CD4-positive, CD25-positive, alpha-beta regulatory T cell (primary cell): ENCODE data around the gene RAD51AP2. TPM values are rescaled to one million over a fixed set of nuclear protein-coding genes. Genes with fewer than 3 reads are reported as not detected.
A peak's percentile ranks its signal among the peaks of the same experiment; 100 is the strongest.
"Not testable (repeated sequence)": the region's sequence is repeated elsewhere in the genome, so short reads cannot be mapped to it uniquely, and the experiment has no call there.

Experiments used
- ATAC-seq, 2 donors: fragments of 150-1000 bp; cut with Tn5 transposase; one replicate each; pipeline ENCODE4 v1.10.0; 2021; ENCODE audit warnings: low read depth in 2 of 2, moderate number of reproducible peaks in 2 of 2, moderate library complexity in 1 of 2
- DNase-seq, 3 donors: peaks; one replicate each; pipeline versions ENCODE4 v3.0.0 to v3.0.0-alpha.2; 2012 to 2022; ENCODE audit warnings: mixed read lengths in 1 of 3
- H3K27ac ChIP-seq: one replicate; pipeline ENCODE4 v1.7.0; 2013; ENCODE audit warnings: mild to moderate bottlenecking, low read length; ENCODE audit not compliant: insufficient read depth, poor library complexity, severe bottlenecking
- H3K27me3 ChIP-seq: one replicate; pipeline ENCODE4 v1.7.0; 2013; ENCODE audit warnings: low read length; ENCODE audit not compliant: control insufficient read depth, insufficient read depth
- H3K36me3 ChIP-seq: one replicate; pipeline ENCODE4 v1.7.0; 2013; ENCODE audit warnings: mild to moderate bottlenecking, low read length, moderate library complexity; ENCODE audit not compliant: control insufficient read depth, insufficient read depth
- H3K4me1 ChIP-seq: 2 replicates; pipeline ENCODE4 v1.7.0; 2013; ENCODE audit warnings: mild to moderate bottlenecking, low read length; ENCODE audit not compliant: insufficient read depth, control insufficient read depth, poor library complexity, severe bottlenecking
- H3K4me3 ChIP-seq: one replicate; pipeline ENCODE4 v1.7.0; 2013; ENCODE audit warnings: low read depth, mild to moderate bottlenecking, low read length, moderate library complexity
- H3K9me3 ChIP-seq, 2 experiments: 1 replicate in 1 of 2; 2 replicates in 1 of 2; pipeline ENCODE4 v1.7.0; 2013; ENCODE audit warnings: low read length in 2 of 2, mild to moderate bottlenecking in 1 of 2, moderate library complexity in 1 of 2; ENCODE audit not compliant: control insufficient read depth in 2 of 2
- H3K27ac Mint-ChIP-seq, 3 donors: one replicate each; pipeline ENCODE4 v1.8.0; 2020 to 2022; ENCODE audit warnings: mild to moderate bottlenecking in 3 of 3, mixed read lengths in 3 of 3, moderate library complexity in 2 of 3
- H3K27me3 Mint-ChIP-seq: one replicate; pipeline ENCODE4 v1.8.0; 2022; ENCODE audit warnings: mild to moderate bottlenecking, mixed read lengths
- H3K36me3 Mint-ChIP-seq: one replicate; pipeline ENCODE4 v1.8.0; 2020; ENCODE audit warnings: mixed read lengths
- H3K4me1 Mint-ChIP-seq, 4 donors: one replicate each; pipeline ENCODE4 v1.8.0; 2020 to 2022; ENCODE audit warnings: mixed read lengths in 4 of 4, mild to moderate bottlenecking in 1 of 4
- H3K4me3 Mint-ChIP-seq, 4 donors: one replicate each; pipeline ENCODE4 v1.8.0; 2020 to 2022; ENCODE audit warnings: mild to moderate bottlenecking in 4 of 4, mixed read lengths in 4 of 4, moderate library complexity in 3 of 4
- H3K9me3 Mint-ChIP-seq, 7 donors: one replicate each; pipeline ENCODE4 v1.8.0; 2020 to 2022; ENCODE audit warnings: mixed read lengths in 7 of 7, mild to moderate bottlenecking in 3 of 7, moderate library complexity in 2 of 7
- polyA plus RNA-seq, 4 donors: library from polyadenylated mRNA; unstranded; fragments of 300-500 nt; fragmentation: Illumina TruSeq; gene quantifications; one replicate each; pipeline ENCODE4 v1.2.3, GENCODE V29; 2021
- total RNA-seq: library from RNA; stranded (reverse); gene quantifications from one replicate; pipeline ENCODE4 v1.2.3, GENCODE V29; 2022

Gene RAD51AP2
- not detected for total RNA-seq
- not detected for polyA plus RNA-seq

DNA sequence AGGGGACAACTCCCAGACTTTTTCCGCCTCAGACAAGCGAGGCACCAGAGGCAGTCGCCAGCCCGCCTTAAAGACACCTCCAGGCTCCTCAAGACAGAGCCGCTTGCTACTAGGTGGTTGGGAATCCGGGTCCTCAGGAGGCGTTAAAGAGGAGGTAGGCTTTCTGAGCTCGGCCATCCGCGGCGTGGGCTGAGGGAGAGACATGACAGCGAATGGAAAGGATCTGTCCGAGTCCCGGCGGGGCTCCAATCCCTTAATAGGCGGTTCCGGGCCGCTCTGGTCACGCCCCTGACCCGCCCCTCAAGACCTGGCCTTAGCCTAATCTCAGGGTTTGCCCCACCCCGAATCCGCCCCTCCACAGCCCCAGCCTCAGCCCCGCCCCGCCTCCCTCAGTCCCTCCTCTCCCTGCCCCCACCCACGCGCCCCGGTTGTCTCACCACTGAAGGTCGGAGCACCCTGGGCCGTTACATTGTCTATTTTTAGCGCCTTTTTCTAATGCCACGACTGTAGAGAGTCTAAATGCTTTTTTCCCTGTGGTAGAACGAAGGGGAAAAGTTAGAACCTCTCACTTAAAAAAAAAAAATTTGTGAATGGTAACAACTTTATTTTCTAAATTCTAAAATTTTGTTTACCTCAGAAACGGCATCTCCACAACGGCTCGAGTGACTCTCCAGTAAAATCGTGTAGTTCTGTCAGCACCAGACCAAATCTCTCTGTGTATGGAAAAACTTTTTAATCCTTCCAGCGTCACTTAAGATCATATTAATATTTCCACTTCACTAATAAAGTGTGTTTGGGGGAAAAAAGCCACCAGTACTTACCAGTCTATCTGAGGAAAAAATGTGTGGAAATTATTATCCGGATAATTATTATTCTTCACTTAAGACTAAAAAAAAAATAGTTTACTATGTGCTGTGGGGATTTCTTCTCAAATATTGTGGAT is at the start of gene RAD51AP2:
RAD51AP2 (minus strand) TSS at position 229 of the 943 bp plus-strand sequence; CDS start at position 204, 25 bp downstream.
- H3K4me3 ChIP-seq = no peak within 1 kb of the TSS
- no peaks in the 10 kb centered on the region for H3K36me3 ChIP-seq
- no peak within 1 kb of the TSS for H3K27ac Mint-ChIP-seq
- ATAC-seq = no peak
- no peak within 1 kb of the TSS for H3K27ac ChIP-seq
- no peaks in the 10 kb centered on the region for H3K4me1 ChIP-seq
- no peaks in the 10 kb centered on the region for H3K9me3 ChIP-seq
- peaks cover 0 to 5% (median 0%) of the 10 kb centered on the region in 7 donors for H3K9me3 Mint-ChIP-seq
- peaks cover 0 to 2% (median 0%) of the 10 kb centered on the region in 4 donors for H3K4me1 Mint-ChIP-seq
- H3K4me3 Mint-ChIP-seq = no peak within 1 kb of the TSS
- peaks cover 3% of the 10 kb centered on the region for H3K27me3 ChIP-seq
- peak in 1 of 3 donors; percentile 7 for DNase-seq
- H3K36me3 Mint-ChIP-seq = no peaks in the 10 kb centered on the region
- H3K27me3 Mint-ChIP-seq = peaks cover 19% of the 10 kb centered on the region

DNA sequence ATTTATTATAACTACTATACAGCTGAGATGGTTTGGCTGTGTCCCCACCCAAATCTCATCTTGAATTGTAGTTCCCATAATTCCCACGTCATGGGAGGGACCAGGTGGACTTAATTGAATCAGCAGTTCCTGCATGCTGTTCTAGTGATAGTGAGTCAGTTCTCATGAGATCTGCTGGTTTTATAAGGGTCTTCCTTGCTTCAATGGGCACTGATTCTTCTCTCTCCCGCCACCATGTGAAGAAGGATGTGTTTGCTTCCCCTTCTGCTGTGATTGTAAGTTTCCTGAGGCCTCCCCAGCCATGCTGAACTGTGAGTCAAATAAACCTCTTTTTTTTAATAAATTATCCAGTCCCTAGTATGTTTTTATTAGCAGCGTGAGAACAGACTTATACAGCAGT is 47.5 kb upstream of the RAD51AP2 start:
- not testable (repeated sequence) for DNase-seq, H3K27ac Mint-ChIP-seq, H3K27me3 Mint-ChIP-seq, ATAC-seq, H3K4me1 Mint-ChIP-seq, H3K36me3 Mint-ChIP-seq, H3K36me3 ChIP-seq, H3K27ac ChIP-seq, H3K9me3 ChIP-seq, H3K4me3 ChIP-seq, H3K4me3 Mint-ChIP-seq, H3K27me3 ChIP-seq, H3K9me3 Mint-ChIP-seq, H3K4me1 ChIP-seq

DNA sequence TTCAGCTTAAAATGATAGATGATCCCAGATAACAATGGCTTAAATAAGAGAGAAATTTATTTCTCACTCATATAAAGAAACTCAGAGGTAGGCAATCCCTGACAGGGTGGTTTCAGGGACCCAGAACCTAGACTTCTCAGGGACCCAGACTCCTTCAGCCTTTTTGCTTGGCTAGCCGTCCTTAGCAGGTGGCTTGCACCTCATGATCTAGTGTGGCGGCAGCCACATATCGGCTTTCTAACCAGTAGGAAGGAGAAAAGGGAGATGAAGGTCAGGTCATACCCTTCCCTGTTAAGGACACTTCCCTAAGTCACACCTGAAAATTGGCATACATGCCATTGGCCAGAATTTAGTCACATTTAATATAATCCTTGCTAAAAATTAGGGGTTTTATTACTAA is 40.6 kb upstream of the RAD51AP2 start:
- no peak for DNase-seq
- Mint-ChIP-seq H3K4me1 (no peaks in the 10 kb centered on the region), H3K4me3 (no peak overlapping the region), H3K9me3 (no peaks in the 10 kb centered on the region), H3K27me3 (peaks cover 10% of the 10 kb centered on the region), H3K27ac (no peak overlapping the region), H3K36me3 (no peaks in the 10 kb centered on the region)
- Histone ChIP-seq H3K4me3 (no peak overlapping the region), H3K36me3 (no peaks in the 10 kb centered on the region), H3K27me3 (no peaks in the 10 kb centered on the region), H3K27ac (no peak overlapping the region), H3K9me3 (no peaks in the 10 kb centered on the region), H3K4me1 (no peaks in the 10 kb centered on the region)
- no peak for ATAC-seq

DNA sequence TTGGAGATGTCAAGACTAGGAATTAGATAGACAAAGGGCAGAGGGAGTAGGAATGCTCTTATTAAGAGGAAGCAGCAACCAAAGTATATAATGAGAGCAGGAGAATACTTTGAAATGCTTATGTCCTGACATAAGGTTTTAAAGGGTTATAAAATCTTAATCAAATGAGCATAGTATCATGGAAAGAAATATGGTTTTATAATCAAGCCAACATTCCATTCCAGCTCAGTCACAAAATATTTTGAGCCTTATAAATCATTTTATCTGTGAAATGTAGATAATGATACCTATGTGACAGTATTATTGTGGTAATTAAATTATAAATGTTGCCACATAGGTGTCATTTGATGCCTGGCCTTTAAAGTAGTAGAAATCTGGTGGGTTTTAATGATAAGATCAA is 39.8 kb upstream of the RAD51AP2 start:
- Mint-ChIP-seq H3K27me3 (peaks cover 11% of the 10 kb centered on the region), H3K4me1 (no peaks in the 10 kb centered on the region), H3K36me3 (no peaks in the 10 kb centered on the region), H3K9me3 (no peaks in the 10 kb centered on the region), H3K4me3 (no peak overlapping the region), H3K27ac (no peak overlapping the region)
- no peak overlapping the region for H3K4me3 ChIP-seq
- ATAC-seq (no peak), DNase-seq (no peak)
- no peaks in the 10 kb centered on the region for H3K9me3 ChIP-seq
- H3K36me3 ChIP-seq = no peaks in the 10 kb centered on the region
- no peak overlapping the region for H3K27ac ChIP-seq
- no peaks in the 10 kb centered on the region for H3K4me1 ChIP-seq
- H3K27me3 ChIP-seq = no peaks in the 10 kb centered on the region

DNA sequence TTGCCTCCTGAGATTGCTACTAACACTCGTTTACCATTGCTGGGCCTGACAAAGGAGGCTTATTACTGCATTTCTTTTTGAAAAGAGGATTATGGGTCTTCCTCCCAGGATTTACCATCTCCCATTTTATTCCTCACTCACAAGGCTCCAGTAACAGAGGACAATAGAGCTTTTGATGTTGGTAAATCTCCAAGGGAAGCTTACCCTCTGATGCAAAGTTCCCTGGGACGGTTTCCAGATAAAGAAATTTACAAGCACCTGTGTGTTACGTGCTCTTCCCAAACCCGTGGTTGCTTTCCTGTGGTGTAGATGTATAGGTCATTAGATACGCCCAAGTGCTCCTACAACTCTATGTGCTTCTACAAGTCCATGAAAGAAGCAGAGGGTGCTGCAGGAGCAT is 39.4 kb upstream of the RAD51AP2 start:
- no peak overlapping the region for H3K27ac ChIP-seq
- Mint-ChIP-seq H3K4me3 (no peak overlapping the region), H3K36me3 (no peaks in the 10 kb centered on the region), H3K9me3 (no peaks in the 10 kb centered on the region), H3K27me3 (peaks cover 11% of the 10 kb centered on the region), H3K27ac (no peak overlapping the region), H3K4me1 (no peaks in the 10 kb centered on the region)
- ATAC-seq = no peak
- H3K27me3 ChIP-seq = no peaks in the 10 kb centered on the region
- no peak overlapping the region for H3K4me3 ChIP-seq
- no peaks in the 10 kb centered on the region for H3K36me3 ChIP-seq
- H3K9me3 ChIP-seq = no peaks in the 10 kb centered on the region
- H3K4me1 ChIP-seq = no peaks in the 10 kb centered on the region
- DNase-seq = no peak

DNA sequence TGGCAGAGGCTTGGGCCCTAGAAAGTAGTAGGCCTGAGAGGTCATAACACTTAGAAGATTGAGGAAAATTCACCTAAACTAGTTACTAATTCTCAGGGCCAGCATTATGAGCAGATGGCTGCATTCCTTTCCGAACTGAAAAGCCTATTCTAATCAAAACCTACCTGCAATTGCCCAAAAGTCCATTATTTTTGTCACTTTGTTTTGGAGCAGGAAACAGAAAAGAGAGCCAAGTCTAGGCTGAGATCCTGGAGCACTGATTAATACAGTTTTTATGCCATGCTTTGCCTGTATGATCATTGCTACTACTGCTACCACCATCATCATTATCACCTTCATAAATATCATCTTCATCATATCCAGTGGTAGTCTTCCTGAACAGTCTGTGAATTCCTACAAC is 36.9 kb upstream of the RAD51AP2 start:
- peaks cover 11% of the 10 kb centered on the region for H3K27me3 Mint-ChIP-seq
- no peak overlapping the region for H3K4me3 Mint-ChIP-seq
- no peak overlapping the region for H3K27ac Mint-ChIP-seq
- Histone ChIP-seq H3K4me1 (no peaks in the 10 kb centered on the region), H3K27me3 (no peaks in the 10 kb centered on the region), H3K9me3 (no peaks in the 10 kb centered on the region), H3K36me3 (no peaks in the 10 kb centered on the region), H3K27ac (no peak overlapping the region), H3K4me3 (no peak overlapping the region)
- no peaks in the 10 kb centered on the region for H3K4me1 Mint-ChIP-seq
- no peak for DNase-seq
- no peaks in the 10 kb centered on the region for H3K36me3 Mint-ChIP-seq
- H3K9me3 Mint-ChIP-seq = no peaks in the 10 kb centered on the region
- ATAC-seq = no peak

DNA sequence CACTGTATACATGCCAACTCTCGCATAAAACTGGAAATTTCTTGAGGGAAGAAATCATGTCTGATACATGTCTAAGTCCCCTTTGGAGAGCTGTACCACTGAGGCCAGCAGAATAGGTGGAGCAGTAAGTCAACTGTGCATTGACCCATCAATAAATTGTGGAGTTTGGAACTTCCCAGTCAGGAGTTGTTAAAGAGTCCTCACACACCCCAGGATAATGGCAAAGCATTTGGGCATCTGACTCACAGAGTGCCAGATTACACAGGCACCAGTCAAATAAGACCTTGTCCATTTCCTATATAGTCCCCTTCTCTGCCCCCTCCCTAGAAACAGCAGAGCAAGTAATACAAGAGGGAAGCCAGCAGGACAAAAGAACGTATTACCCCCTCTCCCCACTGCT is 32.7 kb upstream of the RAD51AP2 start:
- no peaks in the 10 kb centered on the region for H3K36me3 ChIP-seq
- peaks cover 17% of the 10 kb centered on the region for H3K27me3 Mint-ChIP-seq
- no peak overlapping the region for H3K27ac Mint-ChIP-seq
- H3K27me3 ChIP-seq = no peaks in the 10 kb centered on the region
- no peak overlapping the region for H3K27ac ChIP-seq
- no peaks in the 10 kb centered on the region for H3K4me1 Mint-ChIP-seq
- DNase-seq (no peak), ATAC-seq (no peak)
- no peaks in the 10 kb centered on the region for H3K9me3 ChIP-seq
- peaks cover 0 to 3% (median 0%) of the 10 kb centered on the region in 7 donors for H3K9me3 Mint-ChIP-seq
- H3K4me3 ChIP-seq = no peak overlapping the region
- H3K4me1 ChIP-seq = no peaks in the 10 kb centered on the region
- H3K36me3 Mint-ChIP-seq = no peaks in the 10 kb centered on the region
- no peak overlapping the region for H3K4me3 Mint-ChIP-seq

DNA sequence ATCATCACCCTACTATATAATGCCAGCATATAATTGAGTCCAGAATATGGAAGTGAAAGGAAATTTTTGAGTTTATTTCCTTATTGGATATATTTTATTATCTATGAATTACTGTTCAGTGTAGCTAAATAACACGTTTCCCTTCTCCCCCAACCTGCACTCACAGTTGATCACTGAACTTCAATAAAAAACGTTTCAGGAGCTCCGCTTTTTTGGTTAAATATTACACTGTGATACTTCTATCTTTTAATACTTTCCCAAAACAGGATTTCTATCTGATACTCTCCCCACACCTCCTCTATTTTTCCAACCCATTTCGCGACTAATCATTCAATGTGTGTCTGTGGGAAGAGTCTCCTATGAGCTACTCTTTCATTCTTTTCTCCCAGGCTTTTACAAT is 29.5 kb upstream of the RAD51AP2 start:
- H3K27me3 Mint-ChIP-seq = peaks cover 19% of the 10 kb centered on the region
- no peak overlapping the region for H3K27ac Mint-ChIP-seq
- ATAC-seq = no peak
- Histone ChIP-seq H3K27ac (no peak overlapping the region), H3K4me3 (no peak overlapping the region), H3K27me3 (peaks cover 5% of the 10 kb centered on the region), H3K36me3 (no peaks in the 10 kb centered on the region), H3K9me3 (no peaks in the 10 kb centered on the region), H3K4me1 (no peaks in the 10 kb centered on the region)
- H3K4me1 Mint-ChIP-seq = no peaks in the 10 kb centered on the region
- no peak overlapping the region for H3K4me3 Mint-ChIP-seq
- H3K9me3 Mint-ChIP-seq = peaks cover 0 to 4% (median 0%) of the 10 kb centered on the region in 7 donors
- DNase-seq = no peak
- H3K36me3 Mint-ChIP-seq = no peaks in the 10 kb centered on the region
